GM12878 (cell line): ENCODE data around the gene USP50. TPM values are rescaled to one million over a fixed set of nuclear protein-coding genes. Genes with fewer than 3 reads are reported as not detected.

ENCODE experiments used
- E2F8 ChIP-seq: fragments of 450-650 bp; IDR thresholded peaks from 2 replicates; pipeline ENCODE4 v1.6.1; 2018; ENCODE audit warnings: mild to moderate bottlenecking, low read depth, moderate library complexity; ENCODE audit not compliant: partially characterized antibody
- ETV6 ChIP-seq, 2 experiments: fragments of 450-650 bp in 1 of 2; IDR thresholded peaks in 1 of 2; conservative IDR thresholded peaks in 1 of 2; 2 replicates each; pipeline ENCODE4 v1.6.1; 2014; ENCODE audit warnings: antibody characterized with exemption in 1 of 2, borderline replicate concordance in 1 of 2, low read depth in 1 of 2, mild to moderate bottlenecking in 1 of 2, moderate library complexity in 1 of 2
- GATAD2B ChIP-seq: fragments of 450-650 bp; conservative IDR thresholded peaks from 2 replicates; pipeline ENCODE4 v1.6.1; 2017; ENCODE audit warnings: low read depth, mild to moderate bottlenecking, moderate library complexity
- MAX ChIP-seq: IDR thresholded peaks from 2 replicates; pipeline ENCODE4 v1.6.1; 2012; ENCODE audit warnings: low read depth, low read length, improper control_type of control experiment
- ZNF687 ChIP-seq: fragments of 450-650 bp; IDR thresholded peaks from 2 replicates; pipeline ENCODE4 v1.6.1; 2017; ENCODE audit warnings: mild to moderate bottlenecking, moderate library complexity
- polyA plus RNA-seq, 11 experiments: library from polyadenylated mRNA; depleted of rRNA in 4 of 11; unstranded in 6 of 11; stranded (reverse) in 5 of 11; fragments of >200 nt; fragmentation: Nextera tagmentation in 4 of 11; fragmentation: Illumina TruSeq in 1 of 11; extraction: Ambion mirVana in 4 of 11; extraction: Trizol in 1 of 11; gene quantifications; 1 replicate in 1 of 11; 2 replicates in 10 of 11; pipeline versions ENCODE4 v1.2.1 to v1.2.3, GENCODE V29; 2011 to 2016; ENCODE audit warnings: inconsistent platforms in 2 of 11, missing spikeins in 2 of 11, low read depth in 1 of 11
- total RNA-seq, 4 experiments: library from RNA; depleted of rRNA in 3 of 4; stranded (reverse); fragments of >200 nt in 3 of 4; fragmentation: Illumina TruSeq in 1 of 4; extraction: Trizol in 1 of 4; gene quantifications; 2 replicates each; pipeline versions ENCODE4 v1.2.1 to v1.2.3, GENCODE V29; 2013 to 2021

Gene USP50
- total and polyA plus RNA-seq, 10 of the 15 experiments (the other 5 are each of a cell fraction or from before 2014, with no cell fraction given), result 0.15 to 0.21 (median 0.19) TPM; not detected in 7

- TF ChIP-seq ZNF687 (no peak), E2F8 (no peak), MAX (no peak), ETV6 (conservative IDR thresholded peaks at IDR 0.05 in 1 of 2, IDR thresholded peaks at IDR 0.05 in 1 of 2; ENCODE audit: borderline replicate concordance in 1 of 2, low read depth in 1 of 2) (no peak), GATAD2B (no peak)
Observed at GRCh38 chr15:50543556-50543955, 2.9 kb downstream of the USP50 start (continued).
